Neural cell (in vitro differentiated cells): Measurements from ENCODE around the gene SLC6A6. TPM values are rescaled to one million over a fixed set of nuclear protein-coding genes. Genes with fewer than 3 reads are reported as not detected.

Experiments used
- H2AFZ ChIP-seq: fragments of 200-600, 300-800 bp; sonication (generic), shearing (Covaris generic); 2 replicates; pipeline ENCODE4 v1.6.0; 2014; ENCODE audit warnings: low read depth, mild to moderate bottlenecking, antibody characterized with exemption, low read length, moderate library complexity
- H3F3A ChIP-seq: fragments of 200-600 bp; shearing (Covaris generic); 2 replicates; pipeline ENCODE4 v1.6.1; 2016; ENCODE audit warnings: mild to moderate bottlenecking, moderate library complexity, mixed read lengths, antibody characterized with exemption, low read length; ENCODE audit not compliant: insufficient read depth, poor library complexity, severe bottlenecking
- H3K27ac ChIP-seq: fragments of 200-600, 300-800 bp; sonication (generic), shearing (Covaris generic); 2 replicates; pipeline ENCODE4 v1.5.1; 2014; ENCODE audit warnings: mild to moderate bottlenecking, low read length, moderate library complexity
- H3K27me3 ChIP-seq: fragments of 300-800, 200-600 bp; sonication (generic), shearing (Covaris generic); 2 replicates; pipeline ENCODE4 v1.6.0; 2014; ENCODE audit warnings: mild to moderate bottlenecking, low read depth, low read length, moderate library complexity; ENCODE audit not compliant: insufficient read depth
- H3K36me3 ChIP-seq: fragments of 300-800, 200-600 bp; sonication (generic), shearing (Covaris generic); 2 replicates; pipeline ENCODE4 v1.5.1; 2014; ENCODE audit warnings: mild to moderate bottlenecking, antibody characterized with exemption, low read length, moderate library complexity; ENCODE audit not compliant: insufficient read depth
- H3K4me2 ChIP-seq: fragments of 300-800, 200-600 bp; sonication (generic), shearing (Covaris generic); 2 replicates; pipeline ENCODE4 v1.6.0; 2014; ENCODE audit warnings: mild to moderate bottlenecking, low read length
- H3K4me3 ChIP-seq: fragments of 300-800, 200-600 bp; sonication (generic), shearing (Covaris generic); 2 replicates; pipeline ENCODE4 v1.5.1; 2014; ENCODE audit warnings: mild to moderate bottlenecking, low read length, moderate library complexity
- H3K79me2 ChIP-seq: fragments of 200-600 bp; shearing (Covaris generic); replicated peaks from 2 replicates; pipeline ENCODE4 v1.6.0; 2014; ENCODE audit warnings: mild to moderate bottlenecking, low read length, moderate library complexity; ENCODE audit not compliant: insufficient read depth
- H3K9ac ChIP-seq: fragments of 300-800, 200-600 bp; sonication (generic), shearing (Covaris generic); 2 replicates; pipeline ENCODE4 v1.6.1; 2016; ENCODE audit warnings: mild to moderate bottlenecking, low read length, mixed read lengths
- H3K9me2 ChIP-seq: fragments of 200-600 bp; shearing (Covaris generic); 2 replicates; pipeline ENCODE4 v1.6.1; 2016; ENCODE audit warnings: mild to moderate bottlenecking, low read length, mixed read lengths; ENCODE audit not compliant: insufficient read depth
- H3K9me3 ChIP-seq: fragments of 200-600, 300-800 bp; sonication (generic), shearing (Covaris generic); 2 replicates; pipeline ENCODE4 v1.6.1; 2016; ENCODE audit warnings: mild to moderate bottlenecking, mixed run types, low read length, moderate library complexity, mixed read lengths
- H4K20me1 ChIP-seq: fragments of 200-600 bp; shearing (Covaris generic); 2 replicates; pipeline ENCODE4 v1.6.1; 2016; ENCODE audit warnings: mild to moderate bottlenecking, mixed run types; ENCODE audit not compliant: insufficient read depth
- EP300 ChIP-seq: fragments of 450-650 bp; conservative IDR thresholded peaks from 2 replicates; pipeline ENCODE4 v1.6.1; 2014; ENCODE audit warnings: antibody characterized with exemption, mild to moderate bottlenecking, moderate library complexity; ENCODE audit not compliant: poor library complexity, severe bottlenecking
- EZH2 ChIP-seq: fragments of 200-600, 300-800 bp; shearing (Covaris generic), sonication (generic); IDR thresholded peaks from 2 replicates; pipeline ENCODE4 v1.6.1; 2014; ENCODE audit warnings: antibody characterized with exemption, low read length, borderline replicate concordance, mild to moderate bottlenecking; ENCODE audit not compliant: insufficient read depth, poor library complexity, severe bottlenecking
- MXI1 ChIP-seq: fragments of 450-650 bp; conservative IDR thresholded peaks from 2 replicates; pipeline ENCODE4 v1.6.1; 2014; ENCODE audit warnings: antibody characterized with exemption, mild to moderate bottlenecking; ENCODE audit not compliant: poor library complexity, severe bottlenecking
- POLR2AphosphoS5 ChIP-seq: IDR thresholded peaks from 2 replicates; pipeline ENCODE4 v1.6.1; 2012
- RAD21 ChIP-seq: fragments of 450-650 bp; conservative IDR thresholded peaks from 2 replicates; pipeline ENCODE4 v1.6.1; 2014; ENCODE audit warnings: antibody characterized with exemption, mild to moderate bottlenecking, moderate library complexity
- SMC3 ChIP-seq: fragments of 450-650 bp; conservative IDR thresholded peaks from 2 replicates; pipeline ENCODE4 v1.6.1; 2014; ENCODE audit warnings: antibody characterized with exemption, mild to moderate bottlenecking, moderate library complexity; ENCODE audit not compliant: poor library complexity
- TAF1 ChIP-seq: IDR thresholded peaks from 2 replicates; pipeline ENCODE4 v1.6.1; 2012; ENCODE audit warnings: low read depth
- polyA plus RNA-seq: library from polyadenylated mRNA; depleted of rRNA; stranded (reverse); fragments of >200 nt; gene quantifications from 2 replicates; pipeline ENCODE4 v1.2.3, GENCODE V29; 2014
- TF ChIP-seq, protein P1 (sequence below): fragments of 450-650 bp; IDR thresholded peaks from 2 replicates; pipeline ENCODE4 v1.5.1; 2014; ENCODE audit warnings: antibody characterized with exemption, mild to moderate bottlenecking, moderate library complexity; ENCODE audit not compliant: poor library complexity, severe bottlenecking
- TF ChIP-seq, protein P2 (sequence below): IDR thresholded peaks from 2 replicates; pipeline ENCODE4 v1.6.1; 2012; ENCODE audit warnings: borderline replicate concordance

SLC6A6 gene
- polyA plus RNA-seq, 1 donor from 2014 or later: 15.9 TPM

DNA sequence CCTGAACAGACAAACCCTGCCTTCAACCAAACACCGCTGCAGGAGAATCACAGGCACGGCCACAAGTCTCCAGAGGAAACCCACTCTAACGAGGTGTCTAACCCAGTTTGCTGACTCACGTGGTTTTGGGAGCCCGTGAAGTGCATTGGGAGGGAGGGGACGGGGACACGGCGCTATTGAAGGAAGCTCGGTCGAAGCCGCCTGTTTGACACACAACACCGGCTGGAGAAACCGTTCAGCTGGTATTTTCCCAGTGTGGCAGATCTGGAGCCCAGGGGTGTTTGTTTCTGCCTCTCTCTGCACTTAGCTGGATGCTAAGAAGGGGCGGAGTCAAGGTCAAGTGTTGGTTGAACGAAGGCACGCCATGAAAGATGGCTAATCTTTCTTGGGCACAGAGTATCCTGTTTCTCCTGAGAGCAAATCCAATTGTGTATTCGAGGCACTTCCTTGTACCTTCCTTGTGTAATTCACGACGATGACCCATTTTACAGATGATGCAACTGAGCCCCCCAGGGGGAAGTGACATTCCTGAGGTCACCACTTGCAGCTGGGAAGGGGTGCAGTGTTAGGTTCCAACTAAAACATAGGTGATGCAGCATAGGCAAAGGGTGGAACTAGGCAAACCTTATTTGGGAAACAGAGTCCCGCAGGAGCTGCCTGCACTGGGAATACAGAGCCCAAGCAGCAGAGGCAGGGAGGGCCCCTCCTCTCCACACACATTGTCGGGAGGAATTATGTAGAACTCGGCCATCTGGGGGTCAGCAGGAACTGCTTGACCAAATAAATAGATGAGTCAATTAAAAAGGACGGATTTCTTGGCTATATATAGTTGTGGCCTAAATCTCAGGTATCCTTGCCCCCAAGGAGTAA lies 22.5 kb downstream of the SLC6A6 start:
- Histone ChIP-seq H3K27me3 (no peaks in the 10 kb centered on the region), H3K9me2 (no peaks in the 10 kb centered on the region), H3K36me3 (no peaks in the 10 kb centered on the region), H3K9ac (no peak overlapping the region), H3K27ac (no peak overlapping the region), H3K4me3 (no peak overlapping the region), H3K9me3 (no peaks in the 10 kb centered on the region), H3F3A (no peaks in the 10 kb centered on the region), H2AFZ (no peak overlapping the region), H3K4me2 (no peak overlapping the region), H3K79me2 (no peaks in the 10 kb centered on the region), H4K20me1 (no peaks in the 10 kb centered on the region)
- TF ChIP-seq MXI1 (no peak), EP300 (no peak), TAF1 (no peak), EZH2 (no peak), SMC3 (no peak), POLR2AphosphoS5 (no peak), RAD21 (no peak)
- TF ChIP-seq, protein P1, sequence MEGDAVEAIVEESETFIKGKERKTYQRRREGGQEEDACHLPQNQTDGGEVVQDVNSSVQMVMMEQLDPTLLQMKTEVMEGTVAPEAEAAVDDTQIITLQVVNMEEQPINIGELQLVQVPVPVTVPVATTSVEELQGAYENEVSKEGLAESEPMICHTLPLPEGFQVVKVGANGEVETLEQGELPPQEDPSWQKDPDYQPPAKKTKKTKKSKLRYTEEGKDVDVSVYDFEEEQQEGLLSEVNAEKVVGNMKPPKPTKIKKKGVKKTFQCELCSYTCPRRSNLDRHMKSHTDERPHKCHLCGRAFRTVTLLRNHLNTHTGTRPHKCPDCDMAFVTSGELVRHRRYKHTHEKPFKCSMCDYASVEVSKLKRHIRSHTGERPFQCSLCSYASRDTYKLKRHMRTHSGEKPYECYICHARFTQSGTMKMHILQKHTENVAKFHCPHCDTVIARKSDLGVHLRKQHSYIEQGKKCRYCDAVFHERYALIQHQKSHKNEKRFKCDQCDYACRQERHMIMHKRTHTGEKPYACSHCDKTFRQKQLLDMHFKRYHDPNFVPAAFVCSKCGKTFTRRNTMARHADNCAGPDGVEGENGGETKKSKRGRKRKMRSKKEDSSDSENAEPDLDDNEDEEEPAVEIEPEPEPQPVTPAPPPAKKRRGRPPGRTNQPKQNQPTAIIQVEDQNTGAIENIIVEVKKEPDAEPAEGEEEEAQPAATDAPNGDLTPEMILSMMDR: no peak
- TF ChIP-seq, protein P2, sequence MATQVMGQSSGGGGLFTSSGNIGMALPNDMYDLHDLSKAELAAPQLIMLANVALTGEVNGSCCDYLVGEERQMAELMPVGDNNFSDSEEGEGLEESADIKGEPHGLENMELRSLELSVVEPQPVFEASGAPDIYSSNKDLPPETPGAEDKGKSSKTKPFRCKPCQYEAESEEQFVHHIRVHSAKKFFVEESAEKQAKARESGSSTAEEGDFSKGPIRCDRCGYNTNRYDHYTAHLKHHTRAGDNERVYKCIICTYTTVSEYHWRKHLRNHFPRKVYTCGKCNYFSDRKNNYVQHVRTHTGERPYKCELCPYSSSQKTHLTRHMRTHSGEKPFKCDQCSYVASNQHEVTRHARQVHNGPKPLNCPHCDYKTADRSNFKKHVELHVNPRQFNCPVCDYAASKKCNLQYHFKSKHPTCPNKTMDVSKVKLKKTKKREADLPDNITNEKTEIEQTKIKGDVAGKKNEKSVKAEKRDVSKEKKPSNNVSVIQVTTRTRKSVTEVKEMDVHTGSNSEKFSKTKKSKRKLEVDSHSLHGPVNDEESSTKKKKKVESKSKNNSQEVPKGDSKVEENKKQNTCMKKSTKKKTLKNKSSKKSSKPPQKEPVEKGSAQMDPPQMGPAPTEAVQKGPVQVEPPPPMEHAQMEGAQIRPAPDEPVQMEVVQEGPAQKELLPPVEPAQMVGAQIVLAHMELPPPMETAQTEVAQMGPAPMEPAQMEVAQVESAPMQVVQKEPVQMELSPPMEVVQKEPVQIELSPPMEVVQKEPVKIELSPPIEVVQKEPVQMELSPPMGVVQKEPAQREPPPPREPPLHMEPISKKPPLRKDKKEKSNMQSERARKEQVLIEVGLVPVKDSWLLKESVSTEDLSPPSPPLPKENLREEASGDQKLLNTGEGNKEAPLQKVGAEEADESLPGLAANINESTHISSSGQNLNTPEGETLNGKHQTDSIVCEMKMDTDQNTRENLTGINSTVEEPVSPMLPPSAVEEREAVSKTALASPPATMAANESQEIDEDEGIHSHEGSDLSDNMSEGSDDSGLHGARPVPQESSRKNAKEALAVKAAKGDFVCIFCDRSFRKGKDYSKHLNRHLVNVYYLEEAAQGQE: no peak

DNA sequence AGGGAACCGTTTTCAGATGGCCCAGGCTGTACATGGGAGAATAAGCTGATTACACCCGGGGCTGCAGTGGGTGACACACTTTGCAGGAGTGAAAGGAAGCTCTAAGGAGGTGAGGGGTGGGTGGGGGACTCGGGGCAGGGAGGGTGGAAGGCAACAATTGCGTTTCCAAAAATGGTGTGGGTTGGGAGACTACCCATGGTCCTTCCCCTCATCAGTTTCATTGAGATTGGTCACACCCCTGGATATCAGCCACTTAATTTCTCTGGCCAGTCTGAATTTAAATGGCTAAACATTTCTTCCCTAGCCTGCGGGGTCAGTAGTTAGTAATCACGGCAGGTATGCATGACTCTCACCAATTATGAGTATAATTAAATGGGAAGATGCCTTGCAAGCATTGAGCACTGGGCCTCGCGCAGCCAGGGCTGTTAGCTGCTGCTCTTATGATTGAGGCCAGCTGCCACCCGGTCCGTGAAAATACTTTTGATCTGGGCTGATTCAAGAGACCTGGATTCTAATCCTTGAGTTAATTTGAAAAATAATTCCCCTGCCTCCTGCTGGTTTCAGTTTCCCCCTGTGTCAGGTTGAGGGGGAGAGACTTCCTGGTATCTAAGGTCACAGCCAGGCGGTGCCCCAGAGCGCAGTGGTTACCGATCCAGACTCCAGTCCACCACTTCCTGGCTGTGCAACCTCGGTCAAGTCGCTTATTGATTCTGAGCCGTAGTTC lies 23.3 kb downstream of the SLC6A6 start:
- no peak overlapping the region for H3K4me2 ChIP-seq
- H3K9me3 ChIP-seq: no peaks in the 10 kb centered on the region
- H3K79me2 ChIP-seq: no peaks in the 10 kb centered on the region
- no peaks in the 10 kb centered on the region for H3K27me3 ChIP-seq
- no peaks in the 10 kb centered on the region for H4K20me1 ChIP-seq
- no peaks in the 10 kb centered on the region for H3K9me2 ChIP-seq
- H2AFZ ChIP-seq: no peak overlapping the region
- H3K9ac ChIP-seq: no peak overlapping the region
- TF ChIP-seq, protein P2: no peak
- TF ChIP-seq POLR2AphosphoS5 (no peak), SMC3 (no peak), MXI1 (no peak), EZH2 (no peak), EP300 (no peak), RAD21 (no peak), TAF1 (no peak)
- TF ChIP-seq, protein P1: no peak
- H3K36me3 ChIP-seq: no peaks in the 10 kb centered on the region
- H3F3A ChIP-seq: no peaks in the 10 kb centered on the region
- no peak overlapping the region for H3K27ac ChIP-seq
- no peak overlapping the region for H3K4me3 ChIP-seq
